Suprapubic skin (tissue), 3 donors: ENCODE data around the gene WSB1.

Experiments used
- EP300 ChIP-seq: sonication (generic); formaldehyde crosslinking; IDR thresholded peaks from one replicate; pipeline ENCODE4 v1.6.1; 2017; ENCODE audit warnings: antibody characterized with exemption
- TF ChIP-seq, protein P1 (sequence below), 2 donors: fragments of 200-600 bp in 1 of 2; fragments of 450-650 bp in 1 of 2; sonication (generic) in 1 of 2; IDR thresholded peaks; one replicate each; pipeline ENCODE4 v1.5.1; 2016 to 2019; ENCODE audit warnings: antibody characterized with exemption in 2 of 2, mild to moderate bottlenecking in 1 of 2, moderate library complexity in 1 of 2

- TF ChIP-seq, protein P1, sequence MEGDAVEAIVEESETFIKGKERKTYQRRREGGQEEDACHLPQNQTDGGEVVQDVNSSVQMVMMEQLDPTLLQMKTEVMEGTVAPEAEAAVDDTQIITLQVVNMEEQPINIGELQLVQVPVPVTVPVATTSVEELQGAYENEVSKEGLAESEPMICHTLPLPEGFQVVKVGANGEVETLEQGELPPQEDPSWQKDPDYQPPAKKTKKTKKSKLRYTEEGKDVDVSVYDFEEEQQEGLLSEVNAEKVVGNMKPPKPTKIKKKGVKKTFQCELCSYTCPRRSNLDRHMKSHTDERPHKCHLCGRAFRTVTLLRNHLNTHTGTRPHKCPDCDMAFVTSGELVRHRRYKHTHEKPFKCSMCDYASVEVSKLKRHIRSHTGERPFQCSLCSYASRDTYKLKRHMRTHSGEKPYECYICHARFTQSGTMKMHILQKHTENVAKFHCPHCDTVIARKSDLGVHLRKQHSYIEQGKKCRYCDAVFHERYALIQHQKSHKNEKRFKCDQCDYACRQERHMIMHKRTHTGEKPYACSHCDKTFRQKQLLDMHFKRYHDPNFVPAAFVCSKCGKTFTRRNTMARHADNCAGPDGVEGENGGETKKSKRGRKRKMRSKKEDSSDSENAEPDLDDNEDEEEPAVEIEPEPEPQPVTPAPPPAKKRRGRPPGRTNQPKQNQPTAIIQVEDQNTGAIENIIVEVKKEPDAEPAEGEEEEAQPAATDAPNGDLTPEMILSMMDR (IDR thresholded peaks at IDR 0.05) = no peak
- no peak for TF ChIP-seq EP300
Measured at GRCh38 chr17:27326051-27326450, 32.1 kb downstream of the WSB1 start.
